Activated T-helper 1 cell treated with anti-CD3 and anti-CD28 coated beads, Interleukin-2, amount 50 U/mL, for 16 hours (primary cell): ENCODE results near the gene DENND5B.
"Not testable (repeated sequence)": the region's sequence is repeated elsewhere in the genome, so short reads cannot be mapped to it uniquely, and the experiment has no call there.

ENCODE experiments used
- DNase-seq, 2 donors: peaks; one replicate each; pipeline ENCODE4 v3.0.0-alpha.2; 2020; ENCODE audit warnings: low read depth in 1 of 2, low spot score in 1 of 2

DENND5B gene

DNA sequence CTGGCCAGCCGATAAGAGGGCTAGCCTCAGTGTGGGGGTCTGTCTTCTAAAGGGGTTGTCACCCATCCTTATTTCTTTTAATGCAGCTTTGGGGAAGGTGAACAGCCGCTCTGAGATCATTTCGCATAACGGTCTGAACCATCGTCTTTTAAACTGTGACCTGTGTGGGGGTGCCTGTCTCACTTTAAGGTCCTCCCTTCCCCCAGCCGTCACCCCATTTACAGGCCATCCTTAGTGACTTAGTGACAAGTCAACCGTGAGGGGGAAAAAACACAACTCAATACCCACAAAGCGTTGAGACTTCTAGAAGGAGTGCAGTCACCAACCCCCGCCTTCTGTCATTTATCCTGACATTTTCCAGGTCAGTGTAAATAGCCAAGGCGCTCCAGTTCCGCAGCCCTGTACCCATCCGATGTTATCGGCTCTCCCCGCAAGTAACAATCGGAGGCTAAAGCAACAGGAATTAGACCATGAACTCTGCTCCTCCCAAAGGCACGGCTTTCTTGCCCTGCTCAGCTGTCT lies 505 bp upstream of the DENND5B start:
- no peak for DNase-seq

- DNase-seq, result no peak
Observed at GRCh38 chr12:31589904-31590641, 863 bp downstream of the DENND5B start.

DNA sequence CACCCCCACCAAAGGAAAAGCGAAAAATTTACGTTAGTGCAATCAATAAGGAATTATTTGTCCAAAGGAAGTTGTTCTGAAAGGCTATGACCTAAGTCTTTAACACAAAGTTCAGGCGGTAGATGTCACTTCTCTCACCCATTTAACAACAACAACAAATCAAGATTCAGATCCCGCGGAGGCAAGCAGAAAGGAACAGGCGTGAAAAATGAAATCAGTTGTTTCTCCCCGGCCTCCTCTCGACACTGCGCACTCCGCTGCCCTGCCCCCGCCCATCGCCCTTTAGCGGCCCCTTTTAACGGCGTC lies 1.4 kb downstream of the DENND5B start:
- DNase-seq, result no peak

DNA sequence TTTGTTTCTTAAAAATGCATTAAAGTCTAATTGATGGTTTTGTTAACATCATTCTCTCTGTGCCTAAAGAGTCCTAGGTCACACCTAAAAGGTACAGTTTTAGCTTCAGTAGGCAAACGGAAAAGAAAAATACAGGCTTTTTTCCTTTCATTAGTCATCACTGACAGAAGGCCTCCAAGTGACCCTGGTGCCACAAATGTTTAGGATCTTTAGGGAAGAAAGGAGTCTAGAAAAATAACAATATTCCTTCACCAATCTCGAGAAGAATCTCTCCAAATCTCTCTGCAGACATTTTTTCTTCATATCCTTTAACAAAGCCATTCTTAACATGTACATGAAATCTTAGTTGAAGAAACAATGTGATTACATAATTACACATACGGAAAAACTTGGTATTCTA lies 2.0 kb downstream of the DENND5B start:
- DNase-seq, result no peak

DNA sequence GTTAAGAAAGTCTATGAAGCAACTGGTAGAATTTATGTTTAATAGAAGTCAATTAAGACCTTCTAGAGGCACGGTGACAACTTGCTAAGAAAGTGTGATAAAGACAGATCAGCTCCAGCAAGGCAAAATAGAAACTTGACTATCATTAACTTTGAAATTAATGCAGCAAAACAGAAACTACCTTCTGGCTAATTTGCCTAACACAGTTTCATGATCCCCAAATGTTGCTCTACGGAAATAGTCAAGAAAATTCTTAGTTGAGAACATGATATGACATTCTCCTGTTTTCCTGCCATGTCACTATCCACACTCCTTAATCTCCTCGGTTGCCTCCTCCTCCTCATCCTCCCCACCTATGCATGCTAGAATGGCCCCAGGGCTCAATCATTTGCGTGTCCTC lies 4.2 kb downstream of the DENND5B start:
- DNase-seq, result no peak

DNA sequence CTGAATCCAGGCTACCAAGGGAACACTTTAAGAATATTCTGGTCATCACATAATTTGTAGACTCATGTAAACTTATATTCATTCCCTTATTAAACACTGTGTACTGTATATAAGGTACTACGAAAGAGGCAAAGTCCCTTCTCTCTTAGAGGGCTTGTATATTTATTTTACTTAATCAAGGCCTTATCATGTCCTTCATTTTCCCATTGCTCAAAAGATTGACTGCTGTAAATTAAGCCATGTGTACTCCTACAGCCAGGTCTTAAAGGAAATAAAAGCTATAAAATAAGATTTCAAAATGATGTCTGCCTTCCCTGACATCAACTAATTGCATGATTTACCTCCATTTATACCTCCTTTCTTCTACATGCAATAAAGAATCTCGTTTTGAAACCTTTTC lies 5.0 kb downstream of the DENND5B start:
- DNase-seq, result no peak

DNA sequence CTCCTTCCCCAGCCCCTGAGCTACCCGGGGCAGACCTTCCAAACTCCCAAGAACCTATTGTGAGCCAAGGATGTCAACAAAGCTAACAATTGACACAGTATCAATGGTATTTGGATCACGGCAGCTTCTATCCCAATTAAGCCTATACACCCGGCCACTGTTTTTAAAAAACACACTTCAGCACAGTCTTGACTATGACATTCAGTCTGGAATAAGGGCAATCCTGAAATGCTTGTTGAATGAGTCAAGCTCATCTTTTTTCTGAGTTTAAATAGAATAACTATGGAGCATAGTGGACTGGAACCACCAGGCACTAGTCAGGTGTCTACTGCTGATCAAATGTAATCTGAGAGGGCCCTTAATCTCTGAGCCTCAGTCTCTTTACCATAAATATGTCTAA lies 5.7 kb downstream of the DENND5B start:
- no peak for DNase-seq

DNA sequence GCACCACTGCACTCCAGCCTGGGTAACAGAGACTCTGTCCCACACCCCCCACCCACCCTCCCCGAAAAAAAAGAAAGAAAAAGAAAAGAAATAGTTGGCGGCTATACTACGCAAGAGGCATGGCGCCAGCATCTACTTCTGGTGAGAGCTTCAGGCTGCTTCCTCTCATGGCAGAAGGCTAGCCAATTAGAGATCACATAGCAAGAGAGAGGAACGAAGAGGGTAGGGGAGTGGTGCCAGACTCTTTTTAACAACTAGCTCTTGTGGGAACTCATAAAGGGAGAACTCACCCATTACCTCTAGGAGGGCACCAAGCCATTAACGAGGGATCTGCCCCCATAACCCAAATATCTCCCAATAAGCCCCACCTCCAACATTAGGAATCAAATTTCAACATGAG lies 6.2 kb downstream of the DENND5B start:
- DNase-seq, result no peak

GRCh38 chr12:31583878-31584277 lies 7.1 kb downstream of the DENND5B start:
- DNase-seq, result no peak

DNA sequence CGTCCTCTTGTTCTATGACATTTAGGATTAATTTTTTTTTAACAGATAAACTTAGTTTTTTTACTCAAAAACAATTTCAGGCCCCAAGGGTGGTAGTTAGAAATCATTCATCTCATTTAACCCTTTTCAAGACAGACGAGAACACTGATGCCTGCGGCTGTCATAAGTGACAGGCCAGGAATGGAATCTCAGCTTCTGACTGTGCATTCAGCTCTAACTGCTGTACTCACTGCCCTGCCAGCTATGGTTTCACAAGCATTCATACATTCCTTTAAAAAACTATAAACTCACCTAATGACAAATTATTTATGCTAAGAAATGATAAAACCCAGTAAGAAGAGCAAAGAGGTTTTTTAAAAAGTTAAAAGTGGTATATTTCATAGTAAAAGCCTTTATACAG lies 8.8 kb downstream of the DENND5B start:
- DNase-seq, result no peak

- DNase-seq, result no peak
Observed at GRCh38 chr12:31578632-31579031, 12.3 kb downstream of the DENND5B start.

DNA sequence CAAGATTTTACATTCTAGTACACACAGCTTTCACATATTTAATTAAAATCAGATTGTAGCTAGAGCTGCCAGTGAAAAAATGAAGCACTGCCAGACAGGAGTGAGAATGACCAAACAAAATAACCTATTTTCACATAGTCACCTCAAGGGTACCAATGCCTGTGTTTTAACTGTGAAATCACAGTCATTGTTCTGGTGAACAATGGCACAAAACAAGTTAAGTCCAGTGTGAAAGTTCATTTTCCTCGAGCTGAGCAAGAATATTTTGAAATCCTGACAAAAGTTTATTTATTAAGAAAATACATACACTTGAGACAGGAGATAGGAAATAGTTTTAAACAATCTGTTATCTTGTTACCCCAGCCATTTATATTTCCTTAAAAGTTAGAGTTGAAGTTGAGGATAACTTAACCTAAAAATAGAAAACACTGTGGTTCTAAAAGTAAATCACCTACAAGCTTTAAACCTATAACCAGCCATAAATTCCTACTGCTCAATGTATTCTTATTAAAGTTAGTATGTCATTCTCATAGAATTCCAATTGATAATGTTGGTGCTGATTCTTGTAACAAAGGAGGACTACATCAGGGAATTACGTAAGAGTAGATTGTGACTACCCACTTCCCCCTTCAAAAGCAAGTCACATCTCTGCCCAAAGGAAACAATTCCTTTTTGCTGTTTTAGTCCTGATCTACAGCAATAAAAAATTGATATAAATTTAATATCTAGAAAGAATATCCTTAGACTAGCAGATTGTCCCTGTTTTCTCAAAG lies 15.9 kb downstream of the DENND5B start:
- DNase-seq, result no peak

GRCh38 chr12:31574367-31574766 lies 16.6 kb downstream of the DENND5B start:
- DNase-seq, result not testable (repeated sequence)

GRCh38 chr12:31572900-31573600 lies 17.9 kb downstream of the DENND5B start:
- DNase-seq, result no peak

DNA sequence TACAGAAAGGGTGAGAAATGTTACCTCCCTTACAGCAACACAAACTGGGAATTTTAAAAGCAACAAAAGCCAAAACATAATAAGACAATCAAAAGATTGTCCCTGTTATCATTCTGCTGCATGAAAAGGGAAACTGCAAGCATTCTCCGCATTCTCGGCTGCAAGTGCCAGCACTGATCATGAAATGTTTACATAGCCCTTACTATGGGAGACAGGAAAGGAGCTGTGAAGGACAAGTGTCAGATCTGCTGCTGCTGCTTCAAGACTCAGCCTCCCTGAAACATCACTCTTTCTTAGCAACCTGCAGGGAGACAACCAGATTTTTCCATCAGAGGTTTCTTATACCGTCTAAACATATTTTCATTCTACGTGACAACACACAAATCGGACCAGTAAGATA lies 20.1 kb downstream of the DENND5B start:
- no peak for DNase-seq

DNA sequence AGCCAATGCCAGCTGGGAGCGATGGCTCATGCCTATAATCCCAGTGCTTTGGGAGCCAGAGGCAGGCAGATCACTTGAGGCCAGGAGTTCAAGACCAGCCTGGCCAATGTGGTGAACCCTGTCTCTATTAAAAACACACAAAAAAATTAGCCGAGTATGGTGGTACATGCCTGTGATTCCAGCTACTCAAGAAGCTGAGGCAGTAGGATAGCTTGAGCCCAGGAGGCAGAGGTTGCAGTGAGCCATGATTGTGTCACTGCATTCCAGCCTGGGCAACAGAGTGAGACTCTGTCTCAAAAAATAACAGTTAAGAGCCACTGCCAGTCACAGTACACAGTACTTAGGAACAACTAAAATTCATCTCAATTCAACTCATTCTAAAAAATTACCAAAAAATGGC lies 21.4 kb downstream of the DENND5B start:
- DNase-seq, result not testable (repeated sequence)

- DNase-seq, result no peak
Observed at GRCh38 chr12:31568498-31568897, 22.4 kb downstream of the DENND5B start.

GRCh38 chr12:31567029-31567428 lies 23.9 kb downstream of the DENND5B start:
- no peak for DNase-seq

GRCh38 chr12:31566547-31566946 lies 24.4 kb downstream of the DENND5B start:
- DNase-seq, result no peak

- DNase-seq, result no peak
Observed at GRCh38 chr12:31562594-31563328, 28.2 kb downstream of the DENND5B start.

GRCh38 chr12:31560516-31560915 lies 30.4 kb downstream of the DENND5B start:
- no peak for DNase-seq
